ENCODE data around the gene GAS6.
A peak's percentile ranks its signal among the peaks of the same experiment; 100 is the strongest.

GAS6 gene

DNA sequence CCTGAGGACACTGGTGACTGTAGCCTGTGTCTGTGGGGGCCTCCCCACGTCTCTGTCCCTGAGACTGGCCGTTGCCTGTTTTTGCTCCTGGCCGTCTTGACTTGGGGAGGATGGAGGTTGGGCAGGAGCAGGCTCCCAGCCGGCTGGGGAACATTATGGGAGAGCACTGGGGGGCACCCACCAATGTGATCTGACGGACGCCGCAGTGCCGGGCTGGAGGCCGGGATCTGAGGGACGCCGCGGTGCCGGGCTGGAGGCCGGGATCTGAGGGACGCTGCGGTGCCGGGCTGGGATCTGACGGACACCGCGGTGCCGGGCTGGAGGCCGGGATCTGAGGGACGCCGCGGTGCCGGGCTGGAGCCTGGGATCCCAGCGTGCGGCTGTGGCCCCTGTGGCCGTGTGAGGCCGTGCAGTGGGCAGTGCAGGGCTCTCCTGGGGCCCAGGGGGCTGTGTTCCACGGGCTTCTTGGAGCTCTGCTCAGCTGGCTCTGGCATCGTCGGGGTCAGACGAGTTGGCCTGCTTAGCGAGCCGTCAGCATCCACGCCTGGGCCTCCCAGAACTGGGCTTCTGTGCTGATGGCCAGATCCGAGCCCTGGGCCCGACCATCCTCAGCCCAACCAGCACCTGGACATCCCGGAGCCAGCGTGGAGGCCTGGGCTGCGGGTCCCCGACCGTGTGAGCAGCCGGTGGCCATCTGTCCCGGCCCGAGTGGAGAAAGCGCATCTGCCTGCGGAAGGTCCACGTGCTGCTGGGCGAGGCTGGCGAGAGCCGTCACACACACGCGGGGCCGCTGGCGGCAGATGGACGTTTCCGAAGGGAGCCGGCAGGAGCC is 45.8 kb downstream of the GAS6 start:
- no peak for DNase-seq

GRCh38 chr13:113816946-113817859 is 46.7 kb downstream of the GAS6 start:
- peak; percentile 72 to 89 (median 80) for DNase-seq

DNA sequence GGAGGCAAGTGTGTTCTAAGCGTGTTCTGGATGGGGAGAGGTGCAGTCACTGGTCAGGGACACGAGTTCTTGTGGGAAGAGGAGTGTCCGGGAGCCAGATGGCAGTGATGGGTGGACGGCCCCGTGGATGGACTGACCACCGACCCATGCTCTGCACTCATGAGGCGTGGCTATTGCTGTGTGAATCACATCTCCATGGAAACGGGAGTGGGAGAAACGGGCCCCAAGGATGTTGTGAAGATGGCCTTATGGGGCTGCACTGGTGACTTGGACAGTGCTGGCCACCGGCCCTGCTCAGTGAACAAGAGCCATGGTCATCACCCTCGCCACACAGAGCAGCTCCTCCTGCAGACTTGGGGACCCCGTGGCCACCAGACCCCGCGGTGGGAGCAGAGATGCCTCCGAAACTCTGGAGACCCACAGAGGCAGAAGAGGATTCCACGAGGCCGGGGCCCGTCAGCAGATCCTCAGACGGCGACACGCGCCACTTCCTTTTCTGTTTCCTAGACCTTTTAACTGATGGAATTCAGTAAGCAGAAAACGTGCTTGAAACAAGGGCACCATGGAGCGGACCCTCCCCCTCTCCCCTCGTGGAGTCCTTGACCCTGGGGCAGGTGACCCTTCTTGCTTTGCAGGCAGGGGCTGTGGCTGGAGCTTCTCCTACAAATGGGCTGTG is 47.5 kb downstream of the GAS6 start:
- no peak for DNase-seq

- DNase-seq, result peak in 3 of 6 experiments; percentile 5 to 35 (median 25)
Measured at GRCh38 chr13:113815151-113816058, 48.5 kb downstream of the GAS6 start.

DNA sequence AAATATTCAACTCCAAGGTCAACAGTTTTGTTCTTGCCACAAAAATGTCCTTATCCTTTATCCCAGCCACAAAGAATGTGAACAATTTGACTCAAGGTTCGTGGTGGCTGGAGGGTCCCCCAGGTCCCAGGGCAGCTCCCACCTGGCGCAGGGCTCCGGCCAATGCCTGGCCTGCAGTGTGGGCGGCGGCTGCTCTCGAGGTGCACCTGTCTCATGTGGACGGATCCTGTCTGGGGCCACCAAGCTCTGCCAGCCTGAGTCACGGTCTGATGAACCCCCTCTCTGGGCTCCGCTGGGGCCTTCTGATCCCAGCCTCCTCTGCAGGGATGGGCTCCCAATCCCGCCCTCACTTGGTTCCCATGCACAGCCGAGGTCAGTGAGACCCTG is 49.4 kb downstream of the GAS6 start:
- DNase-seq, result no peak

DNA sequence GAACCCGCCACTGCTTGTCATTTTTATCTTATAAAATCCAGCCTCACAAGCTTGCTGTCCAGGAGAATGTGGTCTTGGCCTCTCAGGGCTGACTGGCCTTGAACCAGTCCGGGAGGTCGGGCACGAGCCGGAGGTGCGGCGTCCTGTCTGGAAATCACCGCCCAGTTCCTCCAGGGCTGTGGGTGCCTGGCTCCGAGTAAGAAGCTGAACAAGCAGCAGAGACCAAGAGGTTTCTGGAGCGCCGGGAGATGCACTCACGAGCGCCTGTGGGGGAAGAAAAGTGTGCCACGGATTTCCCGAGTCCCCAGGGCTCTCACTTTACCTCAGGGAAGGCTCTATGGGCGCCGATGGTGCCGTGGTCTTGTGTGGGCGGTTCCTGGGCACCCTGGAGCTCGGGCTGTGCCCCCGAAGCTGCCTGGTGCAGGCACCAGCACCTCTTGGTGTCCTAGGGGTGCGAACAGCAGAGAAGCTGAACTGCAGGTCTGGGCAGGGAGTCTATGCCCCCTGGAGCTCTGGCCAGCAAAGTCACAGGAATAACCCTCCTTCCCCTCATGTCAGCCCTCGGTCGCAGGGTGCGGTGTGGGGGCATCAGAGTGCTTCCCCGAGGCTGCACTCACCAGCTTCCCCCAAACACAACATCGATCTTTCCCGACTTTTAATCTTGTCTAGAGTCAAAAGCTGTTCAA is 50.0 kb downstream of the GAS6 start:
- no peak for DNase-seq

DNA sequence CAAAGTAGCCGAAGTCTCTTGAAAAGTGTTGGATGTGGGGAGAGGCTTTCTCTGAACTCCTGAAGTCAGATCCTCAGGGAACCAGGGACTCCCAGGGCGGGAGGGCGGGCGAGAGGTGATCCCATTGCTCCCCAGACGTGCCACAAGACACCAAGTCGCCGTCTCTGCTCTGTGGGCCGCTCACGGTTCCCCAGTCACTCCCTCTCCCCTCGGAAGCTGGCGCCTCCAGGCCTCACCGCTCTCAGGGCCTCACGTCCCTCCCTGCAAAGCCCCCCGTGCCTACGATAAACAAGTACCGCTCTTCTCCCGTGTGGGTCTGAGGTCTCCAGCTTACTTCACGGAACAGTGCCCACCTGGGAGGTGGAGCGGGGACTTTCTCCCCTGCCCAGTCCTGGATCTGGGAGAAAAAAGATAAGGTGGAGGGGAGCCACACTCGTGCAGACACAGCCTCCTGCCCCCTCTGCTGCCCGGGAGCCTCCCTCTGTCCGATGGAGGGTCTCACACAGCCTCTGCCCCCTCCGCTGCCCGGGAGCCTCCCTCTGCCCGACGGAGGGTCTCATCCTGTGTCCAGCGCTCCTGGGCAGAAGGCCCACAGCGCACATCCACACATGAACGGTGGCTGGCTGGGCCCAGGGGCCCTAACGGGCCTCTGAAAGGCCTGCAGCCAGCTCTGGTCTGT is 50.7 kb downstream of the GAS6 start:
- DNase-seq, result no peak

DNA sequence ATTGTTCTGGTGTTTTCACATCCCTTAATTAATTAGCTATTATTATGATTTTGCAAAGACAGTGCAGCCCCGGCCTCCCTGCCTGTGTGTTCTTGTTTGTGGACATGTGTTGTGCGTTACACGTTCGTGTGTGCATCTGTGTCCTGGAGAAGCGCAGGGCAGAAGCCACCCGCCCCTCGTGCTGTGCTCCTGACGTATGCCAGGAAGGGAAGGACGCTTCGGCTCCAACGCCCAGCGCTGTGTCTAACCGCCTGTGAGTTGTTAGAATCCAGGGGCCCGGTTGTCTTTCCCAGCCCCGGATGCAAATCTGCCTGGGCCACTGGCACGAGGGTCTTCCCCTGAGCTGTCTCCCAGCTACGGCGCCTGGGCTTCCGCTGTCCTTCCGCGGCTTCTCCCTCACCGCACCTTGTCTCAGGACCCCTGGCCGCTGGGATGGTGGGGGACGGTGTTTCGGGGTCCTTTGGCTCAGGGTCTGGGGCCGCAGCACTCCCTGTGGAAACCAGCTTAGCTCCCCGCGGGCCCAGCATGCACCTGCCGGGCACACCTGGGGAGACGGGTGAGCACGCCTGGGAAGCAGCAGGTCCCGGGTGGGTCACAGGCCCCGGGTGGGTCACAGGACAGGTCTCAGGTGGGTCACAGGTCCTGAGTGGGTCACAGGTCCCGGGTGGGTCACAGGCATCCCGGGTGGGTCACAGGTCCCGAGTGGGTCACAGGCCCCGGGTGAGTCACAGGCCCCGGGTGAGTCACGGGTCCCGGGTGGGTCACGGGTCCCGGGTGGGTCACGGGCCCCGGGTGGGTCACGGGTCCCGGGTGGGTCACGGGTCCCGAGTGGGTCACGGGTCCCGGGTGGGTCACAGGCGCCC is 51.5 kb downstream of the GAS6 start:
- DNase-seq, result no peak

- DNase-seq, result no peak
Measured at GRCh38 chr13:113811081-113811928, 52.6 kb downstream of the GAS6 start.

GRCh38 chr13:113810640-113811039 is 53.2 kb downstream of the GAS6 start:
- DNase-seq, result no peak

DNA sequence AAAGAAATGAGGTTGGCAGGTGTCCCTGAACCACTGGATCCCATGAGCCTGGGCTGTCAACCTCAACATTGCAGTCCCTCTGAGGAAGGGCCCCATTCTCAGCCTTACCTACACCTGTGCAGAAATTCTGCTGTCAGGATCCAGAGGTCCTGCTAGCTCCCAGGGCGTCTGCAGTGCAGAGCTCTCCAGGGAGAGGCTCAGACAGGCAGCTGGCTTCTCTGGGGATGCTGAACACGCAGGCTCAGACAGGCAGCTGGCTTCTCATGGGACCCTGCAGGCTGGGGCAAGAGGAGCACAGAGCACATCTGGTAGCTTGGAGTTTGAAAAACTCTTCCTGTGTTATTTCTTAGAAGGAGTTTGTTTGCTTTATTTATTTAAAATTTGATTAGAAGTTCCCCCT is 53.9 kb downstream of the GAS6 start:
- DNase-seq, result no peak

GRCh38 chr13:113808058-113808834 is 55.6 kb downstream of the GAS6 start:
- DNase-seq, result no peak

DNA sequence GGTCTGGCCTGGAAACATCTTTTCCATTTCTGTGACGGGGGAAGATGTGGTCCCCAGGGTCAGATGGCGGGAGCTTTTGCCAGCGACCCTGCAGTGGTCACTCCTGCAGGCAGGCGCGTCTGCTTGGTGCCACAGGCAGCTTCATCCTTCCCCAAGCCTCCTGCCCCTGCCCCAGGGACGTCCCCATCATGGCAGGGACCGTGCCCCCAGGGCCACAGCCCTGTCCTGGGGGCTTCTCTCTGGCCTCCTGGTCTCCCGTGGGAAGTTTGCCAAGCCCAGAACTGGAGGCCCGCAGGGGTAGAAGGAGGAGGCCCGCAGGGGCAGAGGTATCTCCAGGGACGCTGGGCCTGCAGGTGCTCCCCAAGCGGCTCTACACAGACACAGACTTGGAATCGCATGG is 57.4 kb downstream of the GAS6 start:
- no peak for DNase-seq

DNA sequence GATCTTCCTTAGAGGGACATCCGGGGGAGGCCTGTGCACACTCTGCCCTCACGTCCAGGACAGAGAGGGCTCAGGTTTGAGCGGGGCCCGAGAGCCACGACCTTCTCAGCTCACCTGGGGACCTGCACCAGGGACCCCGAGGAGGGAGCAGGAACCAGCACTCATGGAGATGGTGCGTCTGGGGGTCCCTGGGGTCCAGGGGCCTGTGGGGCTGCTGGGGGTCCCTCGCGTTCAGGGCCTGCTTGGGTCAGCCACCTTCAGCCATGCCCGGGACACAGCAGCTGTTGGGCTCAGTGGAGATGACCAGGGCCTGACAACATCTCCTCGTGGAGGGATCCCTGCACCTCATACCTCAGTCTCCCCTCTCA is 57.8 kb downstream of the GAS6 start:
- no peak for DNase-seq

- no peak for DNase-seq
Measured at GRCh38 chr13:113805431-113806103, 58.3 kb downstream of the GAS6 start.

DNA sequence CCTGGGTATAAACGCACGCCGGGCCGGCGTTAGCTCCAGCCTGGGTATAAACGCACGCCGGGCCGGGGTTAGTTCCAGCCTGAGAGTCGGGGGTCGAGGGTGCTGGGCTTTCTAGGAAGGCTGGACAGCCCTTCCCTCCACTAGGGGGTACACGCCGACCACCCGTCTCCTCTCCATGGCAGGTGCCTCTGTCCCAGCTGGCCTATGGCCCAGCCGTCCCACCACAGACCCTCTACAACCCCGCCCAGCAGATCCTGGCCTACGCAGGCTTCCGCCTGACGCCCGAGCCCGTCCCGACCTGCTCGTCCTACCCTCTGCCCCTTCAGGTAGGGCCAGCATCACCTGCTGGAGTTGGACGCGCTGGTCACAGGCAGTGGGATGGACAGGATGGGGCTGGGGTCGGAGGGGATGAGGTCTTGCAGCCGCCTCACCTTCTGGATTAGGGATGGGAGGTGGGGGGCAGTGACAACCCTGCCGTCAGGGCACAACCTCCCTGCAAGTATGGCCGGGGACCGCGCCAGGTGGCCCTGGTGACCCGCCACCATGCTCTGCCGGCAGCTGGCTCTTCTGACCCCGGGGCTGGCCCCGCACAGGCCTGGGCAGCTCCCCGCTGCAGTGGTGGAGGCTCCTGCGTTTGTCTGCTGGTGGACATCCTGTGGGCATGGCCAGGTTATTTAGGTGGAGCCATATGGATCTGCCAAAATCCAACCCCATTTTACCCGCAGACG is 59.0 kb downstream of the GAS6 start:
- DNase-seq, result no peak

Data from stimulated activated naive CD4-positive, alpha-beta T cell (primary cell).